Trophoblast cell (in vitro differentiated cells and primary cell): ENCODE data around the gene VN1R4.
"Not testable (repeated sequence)": the region's sequence is repeated elsewhere in the genome, so short reads cannot be mapped to it uniquely, and the experiment has no call there.

Source experiments
- DNase-seq, 2 donors: peaks; one replicate each; pipeline ENCODE4 v3.0.0-alpha.2; 2016
- H2AFZ ChIP-seq: 2 replicates; pipeline ENCODE4 v1.6.1; 2013; ENCODE audit warnings: low read length, moderate library complexity, mild to moderate bottlenecking; ENCODE audit not compliant: insufficient read depth, poor library complexity
- H2AK5ac ChIP-seq: 2 replicates; pipeline ENCODE4 v1.6.1; 2013; ENCODE audit warnings: mild to moderate bottlenecking, low read length
- H2BK120ac ChIP-seq: 2 replicates; pipeline ENCODE4 v1.6.1; 2013; ENCODE audit warnings: low read length, mild to moderate bottlenecking, moderate library complexity; ENCODE audit not compliant: insufficient read depth, poor library complexity
- H2BK12ac ChIP-seq: 2 replicates; pipeline ENCODE4 v1.6.1; 2013; ENCODE audit warnings: mild to moderate bottlenecking, low read length, moderate library complexity
- H2BK5ac ChIP-seq: 2 replicates; pipeline ENCODE4 v1.6.1; 2013; ENCODE audit warnings: low read length, low read depth, moderate library complexity, mild to moderate bottlenecking; ENCODE audit not compliant: poor library complexity
- H3K14ac ChIP-seq: 2 replicates; pipeline ENCODE4 v1.6.1; 2013; ENCODE audit warnings: mild to moderate bottlenecking, low read length
- H3K18ac ChIP-seq: 2 replicates; pipeline ENCODE4 v1.6.1; 2013; ENCODE audit warnings: mild to moderate bottlenecking, low read length
- H3K23ac ChIP-seq: 2 replicates; pipeline ENCODE4 v1.6.1; 2013; ENCODE audit warnings: low read length
- H3K27ac ChIP-seq: 2 replicates; pipeline ENCODE4 v1.5.1; 2013; ENCODE audit warnings: low read depth, mild to moderate bottlenecking, inconsistent platforms, low read length, moderate library complexity
- H3K27me3 ChIP-seq: 2 replicates; pipeline ENCODE4 v1.6.1; 2013; ENCODE audit warnings: inconsistent platforms, mild to moderate bottlenecking, low read length, moderate library complexity; ENCODE audit not compliant: insufficient read depth
- H3K36me3 ChIP-seq, 2 experiments: 1 replicate in 1 of 2; 2 replicates in 1 of 2; pipeline ENCODE4 v1.6.1; 2013; ENCODE audit warnings: low read length in 2 of 2, mild to moderate bottlenecking in 2 of 2, moderate library complexity in 1 of 2; ENCODE audit not compliant: insufficient read depth in 2 of 2, control insufficient read depth in 1 of 2
- H3K4ac ChIP-seq: 2 replicates; pipeline ENCODE4 v1.6.1; 2013; ENCODE audit warnings: low read depth, mild to moderate bottlenecking, low read length, moderate library complexity
- H3K4me1 ChIP-seq, 2 experiments: 1 replicate in 1 of 2; 2 replicates in 1 of 2; pipeline ENCODE4 v1.6.1; 2013; ENCODE audit warnings: low read length in 2 of 2, mild to moderate bottlenecking in 2 of 2, moderate library complexity in 1 of 2; ENCODE audit not compliant: insufficient read depth in 2 of 2, control insufficient read depth in 1 of 2
- H3K4me2 ChIP-seq: 2 replicates; pipeline ENCODE4 v1.6.1; 2013; ENCODE audit warnings: inconsistent platforms, mild to moderate bottlenecking, low read length, moderate library complexity
- H3K4me3 ChIP-seq: 2 replicates; pipeline ENCODE4 v1.5.1; 2013; ENCODE audit warnings: mild to moderate bottlenecking, low read depth, low read length, inconsistent platforms
- H3K79me1 ChIP-seq: one replicate; pipeline ENCODE4 v1.6.1; 2013; ENCODE audit warnings: low read length
- H3K79me2 ChIP-seq: 2 replicates; pipeline ENCODE4 v1.6.1; 2013; ENCODE audit warnings: low read length, mild to moderate bottlenecking; ENCODE audit not compliant: control insufficient read depth, insufficient read depth, poor library complexity
- H3K9ac ChIP-seq: 2 replicates; pipeline ENCODE4 v1.6.1; 2013; ENCODE audit warnings: mild to moderate bottlenecking, low read length
- H3K9me3 ChIP-seq: 2 replicates; pipeline ENCODE4 v1.6.1; 2013; ENCODE audit warnings: low read depth, mild to moderate bottlenecking, control low read depth, inconsistent platforms, low read length; ENCODE audit not compliant: insufficient read depth
- H4K12ac ChIP-seq: 2 replicates; pipeline ENCODE4 v1.6.1; 2013; ENCODE audit warnings: low read depth, mild to moderate bottlenecking, low read length, moderate library complexity
- H4K8ac ChIP-seq: 2 replicates; pipeline ENCODE4 v1.6.1; 2013; ENCODE audit warnings: low read depth, mild to moderate bottlenecking, low read length, moderate library complexity
- H4K91ac ChIP-seq: one replicate; pipeline ENCODE4 v1.6.1; 2013; ENCODE audit warnings: low read depth, mild to moderate bottlenecking, low read length, moderate library complexity
- WGBS: extraction: QIAGEN DNeasy Blood & Tissue Kit; methylation state at CpG from one replicate; pipeline ENCODE4 v1.1.7; 2013; ENCODE audit warnings: missing lambda C conversion rate; ENCODE audit not compliant: insufficient read length, insufficient coverage; ENCODE audit errors: extremely low coverage; 5-methylcytosine and 5-hydroxymethylcytosine counted together

VN1R4 gene

DNA sequence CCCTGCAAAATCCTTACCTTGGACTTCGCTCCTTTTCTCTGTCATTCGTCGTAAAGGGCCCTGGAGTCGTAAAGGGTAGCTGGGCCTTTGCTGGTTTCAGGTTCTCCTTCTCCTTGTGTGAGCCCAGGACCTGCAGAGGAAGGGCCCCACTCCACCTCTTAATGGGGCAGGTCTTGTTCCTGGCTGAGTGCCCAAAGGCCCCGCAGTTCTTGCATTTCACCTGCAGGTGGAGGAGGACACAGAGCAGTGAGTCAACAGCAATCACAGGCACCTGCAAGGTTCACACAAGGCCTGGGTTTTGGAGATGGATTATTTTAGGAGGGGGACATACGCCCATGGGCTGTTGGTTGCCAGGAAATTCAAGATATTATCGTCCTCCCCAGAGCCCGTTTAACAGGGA, 33.8 kb upstream of the VN1R4 start:
- not testable (repeated sequence) for H3K4ac ChIP-seq, H2BK120ac ChIP-seq, H3K14ac ChIP-seq, H3K79me2 ChIP-seq, H4K8ac ChIP-seq, H2AK5ac ChIP-seq, H4K91ac ChIP-seq, H3K4me3 ChIP-seq, H3K79me1 ChIP-seq, H3K36me3 ChIP-seq, H3K9ac ChIP-seq, H3K4me2 ChIP-seq, H3K27ac ChIP-seq, H3K18ac ChIP-seq, H3K4me1 ChIP-seq, H3K23ac ChIP-seq, H2BK12ac ChIP-seq, H2AFZ ChIP-seq, H4K12ac ChIP-seq, DNase-seq, H3K27me3 ChIP-seq, H2BK5ac ChIP-seq
- WGBS: no CpG with 5 or more reads among the region's 8 CpGs
- H3K9me3 ChIP-seq: peaks cover 10% of the 10 kb centered on the region

DNA sequence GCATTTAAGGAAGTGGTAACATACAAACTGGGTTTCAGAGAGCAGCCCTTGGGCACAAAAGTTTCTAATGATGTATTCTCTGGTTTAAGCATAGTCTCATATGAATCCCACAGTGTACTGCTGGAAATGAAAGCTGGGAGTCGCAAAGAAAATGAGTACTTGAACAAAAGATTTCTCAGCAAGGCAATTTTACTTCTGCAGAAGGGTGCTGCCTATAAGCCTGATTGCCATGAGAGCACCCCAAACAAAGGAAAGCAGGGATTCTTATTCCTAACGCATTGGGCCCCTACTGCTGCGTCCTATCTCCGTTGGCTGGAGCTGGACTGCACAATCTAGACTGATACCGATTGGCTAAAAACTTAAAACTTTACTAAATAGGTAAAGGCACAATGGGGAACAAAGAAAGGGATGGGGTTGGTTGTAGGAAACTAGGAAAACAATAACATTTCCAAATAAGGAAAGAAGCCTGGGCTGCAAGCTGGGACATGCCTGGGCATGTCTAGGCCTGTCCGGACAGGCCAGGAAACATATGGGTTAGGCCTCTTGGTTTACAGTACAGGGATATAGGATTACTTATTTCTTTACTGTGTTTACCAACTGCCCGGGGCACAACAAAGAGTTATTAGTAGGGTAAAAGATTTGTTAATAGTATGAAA, 27.4 kb upstream of the VN1R4 start:
- no peak overlapping the region for H2BK120ac ChIP-seq
- WGBS: no CpG with 5 or more reads among the region's 7 CpGs
- H2BK5ac ChIP-seq: no peak overlapping the region
- no peaks in the 10 kb centered on the region for H3K79me2 ChIP-seq
- peaks cover 3% of the 10 kb centered on the region for H3K27me3 ChIP-seq
- H3K18ac ChIP-seq: no peak overlapping the region
- H2BK12ac ChIP-seq: no peak overlapping the region
- H3K79me1 ChIP-seq: no peaks in the 10 kb centered on the region
- no peak overlapping the region for H3K14ac ChIP-seq
- H3K4me1 ChIP-seq: no peaks in the 10 kb centered on the region
- no peak overlapping the region for H3K4ac ChIP-seq
- no peak overlapping the region for H4K12ac ChIP-seq
- H3K23ac ChIP-seq: no peak overlapping the region
- no peak overlapping the region for H3K9ac ChIP-seq
- DNase-seq: no peak
- no peak overlapping the region for H3K4me3 ChIP-seq
- H2AFZ ChIP-seq: no peak overlapping the region
- H2AK5ac ChIP-seq: no peak overlapping the region
- no peaks in the 10 kb centered on the region for H3K36me3 ChIP-seq
- H4K91ac ChIP-seq: no peak overlapping the region
- no peak overlapping the region for H3K27ac ChIP-seq
- no peak overlapping the region for H4K8ac ChIP-seq
- H3K9me3 ChIP-seq: peaks cover 31% of the 10 kb centered on the region
- no peak overlapping the region for H3K4me2 ChIP-seq

DNA sequence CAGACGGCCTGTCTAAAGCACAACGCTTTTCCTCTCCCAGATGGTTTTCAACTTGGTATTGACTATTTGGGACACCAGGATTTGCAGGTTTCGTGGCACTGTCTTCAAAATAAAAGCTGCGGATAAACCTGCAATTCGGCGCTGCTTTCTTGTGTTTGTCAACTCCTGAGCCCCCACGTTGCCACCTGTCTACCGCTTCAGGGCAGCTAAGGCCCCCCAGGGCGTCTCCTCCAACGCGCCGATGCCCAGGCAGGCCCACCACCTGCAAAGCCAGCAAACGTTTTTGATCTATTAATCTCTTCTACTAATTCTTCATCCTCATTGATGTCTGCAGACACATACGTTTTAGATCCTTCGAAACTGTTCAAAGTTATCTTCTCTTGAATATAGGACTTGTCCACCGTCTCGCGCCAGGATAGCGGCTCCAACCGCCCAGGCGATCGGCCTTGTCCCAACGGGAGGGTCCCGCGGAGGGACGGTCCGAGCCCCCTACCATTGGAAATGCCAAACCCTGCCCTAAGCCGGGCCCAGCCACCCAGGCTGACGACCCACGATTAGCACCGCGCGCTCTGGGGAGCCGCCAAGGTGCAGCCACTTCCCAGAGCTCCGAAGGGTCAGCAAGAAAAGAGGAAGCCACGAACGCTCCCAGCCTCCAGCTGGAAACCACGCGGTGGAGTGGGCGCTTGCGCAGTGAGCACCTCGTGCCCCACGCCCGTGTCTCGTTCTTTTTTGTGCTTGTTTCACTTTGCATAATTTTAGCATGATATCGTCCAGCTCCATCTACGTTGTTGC, 23.4 kb upstream of the VN1R4 start:
- Histone ChIP-seq H2BK5ac (no peak overlapping the region), H3K18ac (no peak overlapping the region), H4K8ac (no peak overlapping the region), H3K9me3 (peaks cover 19% of the 10 kb centered on the region), H3K79me2 (no peaks in the 10 kb centered on the region), H2BK12ac (no peak overlapping the region), H2AK5ac (no peak overlapping the region), H3K4me2 (no peak overlapping the region), H2AFZ (no peak overlapping the region), H3K23ac (no peak overlapping the region), H3K14ac (no peak overlapping the region), H3K4me3 (no peak overlapping the region), H4K12ac (no peak overlapping the region), H3K79me1 (no peaks in the 10 kb centered on the region), H2BK120ac (no peak overlapping the region), H3K4me1 (no peaks in the 10 kb centered on the region), H3K36me3 (no peaks in the 10 kb centered on the region), H4K91ac (no peak overlapping the region), H3K27me3 (peaks cover 3% of the 10 kb centered on the region), H3K27ac (no peak overlapping the region), H3K9ac (no peak overlapping the region), H3K4ac (no peak overlapping the region)
- WGBS: no CpG with 5 or more reads among the region's 47 CpGs
- DNase-seq: no peak

DNA sequence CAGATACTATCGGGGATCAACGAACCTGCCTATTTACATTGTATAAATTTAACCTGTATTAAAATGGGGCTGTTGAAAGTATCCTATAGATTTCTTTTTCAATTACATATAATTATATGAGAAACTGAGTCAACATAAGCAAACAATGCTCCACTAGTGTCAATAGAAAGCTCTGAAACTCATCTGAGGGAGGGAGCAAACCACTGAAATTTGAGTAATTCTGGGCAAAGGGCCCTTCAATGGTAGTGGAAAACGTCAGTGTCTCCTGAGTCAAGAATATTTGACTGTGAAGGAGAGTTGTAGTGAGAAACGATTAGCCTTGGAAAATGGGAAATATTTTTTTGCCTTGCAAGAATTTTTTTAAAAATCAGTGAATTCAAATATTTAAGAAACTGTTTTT, 17.6 kb upstream of the VN1R4 start:
- Histone ChIP-seq H4K8ac (no peak overlapping the region), H3K27ac (no peak overlapping the region), H4K91ac (no peak overlapping the region), H3K14ac (no peak overlapping the region), H3K9me3 (peaks cover 4% of the 10 kb centered on the region), H3K4ac (no peak overlapping the region), H3K79me2 (no peaks in the 10 kb centered on the region), H3K9ac (no peak overlapping the region), H4K12ac (no peak overlapping the region), H2AFZ (no peak overlapping the region), H3K36me3 (no peaks in the 10 kb centered on the region), H2BK5ac (no peak overlapping the region), H3K79me1 (no peaks in the 10 kb centered on the region), H2BK12ac (no peak overlapping the region), H2BK120ac (no peak overlapping the region), H3K4me1 (no peaks in the 10 kb centered on the region), H2AK5ac (no peak overlapping the region), H3K23ac (no peak overlapping the region), H3K4me3 (no peak overlapping the region), H3K18ac (no peak overlapping the region), H3K27me3 (no peaks in the 10 kb centered on the region), H3K4me2 (no peak overlapping the region)
- no CpG with 5 or more reads among the region's 4 CpGs for WGBS
- no peak for DNase-seq
